ENCODE data around the gene ST7. TPM values are rescaled to one million over a fixed set of nuclear protein-coding genes. Genes with fewer than 3 reads are reported as not detected.

The ST7 gene
- total RNA-seq, 2 experiments from 2014 or later, result 9.6 to 10.7 TPM

DNA sequence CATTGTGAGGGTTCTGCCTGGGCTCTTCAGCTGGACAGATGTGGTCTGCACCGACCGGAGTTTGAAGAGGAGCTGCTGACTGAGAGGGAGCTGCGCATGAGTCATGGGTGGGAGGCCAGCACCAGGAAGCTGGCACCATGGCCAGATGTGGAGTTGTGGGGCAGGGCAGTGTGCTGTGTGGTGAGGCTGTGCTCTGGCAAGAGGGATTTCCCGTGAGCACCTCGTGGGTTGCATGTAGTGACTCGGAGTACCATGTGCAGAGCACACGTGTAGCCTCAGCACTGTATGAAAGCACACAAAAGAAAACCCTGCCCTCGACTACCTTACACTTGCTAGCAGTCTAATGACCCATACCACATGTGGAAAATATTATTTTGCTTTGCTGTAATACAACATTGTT is 266.2 kb downstream of the ST7 start:
- DNase-seq (ENCODE audit: low spot score), result no peak
- CTCF ChIA-PET (ENCODE audit: unreplicated experiment), result no interaction called here
- no peak overlapping the region for H3K4me2 ChIP-seq (ENCODE audit: low read length)
- no peak overlapping the region for H2AFZ ChIP-seq (ENCODE audit: low read length)
- H3K79me2 ChIP-seq (ENCODE audit: insufficient read depth, low read depth, low read length), result no peaks in the 10 kb centered on the region
- no peak overlapping the region for H3K4me3 ChIP-seq (ENCODE audit: low read depth, low read length, poor library complexity, severe bottlenecking)
- H3K9me3 ChIP-seq (ENCODE audit: low read length), result no peaks in the 10 kb centered on the region
- no peaks in the 10 kb centered on the region for H3K9me2 ChIP-seq (ENCODE audit: insufficient read depth, low read length)
- POLR2A ChIA-PET, result no interaction called here
- no TSS peak for BruUV-seq (replicated peaks)
- TF ChIP-seq EZH2phosphoT487 (IDR thresholded peaks at IDR 0.05; ENCODE audit: borderline replicate concordance, low read depth, low read length), result no peak
- TF ChIP-seq, protein P1, sequence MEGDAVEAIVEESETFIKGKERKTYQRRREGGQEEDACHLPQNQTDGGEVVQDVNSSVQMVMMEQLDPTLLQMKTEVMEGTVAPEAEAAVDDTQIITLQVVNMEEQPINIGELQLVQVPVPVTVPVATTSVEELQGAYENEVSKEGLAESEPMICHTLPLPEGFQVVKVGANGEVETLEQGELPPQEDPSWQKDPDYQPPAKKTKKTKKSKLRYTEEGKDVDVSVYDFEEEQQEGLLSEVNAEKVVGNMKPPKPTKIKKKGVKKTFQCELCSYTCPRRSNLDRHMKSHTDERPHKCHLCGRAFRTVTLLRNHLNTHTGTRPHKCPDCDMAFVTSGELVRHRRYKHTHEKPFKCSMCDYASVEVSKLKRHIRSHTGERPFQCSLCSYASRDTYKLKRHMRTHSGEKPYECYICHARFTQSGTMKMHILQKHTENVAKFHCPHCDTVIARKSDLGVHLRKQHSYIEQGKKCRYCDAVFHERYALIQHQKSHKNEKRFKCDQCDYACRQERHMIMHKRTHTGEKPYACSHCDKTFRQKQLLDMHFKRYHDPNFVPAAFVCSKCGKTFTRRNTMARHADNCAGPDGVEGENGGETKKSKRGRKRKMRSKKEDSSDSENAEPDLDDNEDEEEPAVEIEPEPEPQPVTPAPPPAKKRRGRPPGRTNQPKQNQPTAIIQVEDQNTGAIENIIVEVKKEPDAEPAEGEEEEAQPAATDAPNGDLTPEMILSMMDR (conservative IDR thresholded peaks at IDR 0.05; ENCODE audit: low read length), result no peak
- no peaks in the 10 kb centered on the region for H3K36me3 ChIP-seq (ENCODE audit: insufficient read depth, low read length)
- intact Hi-C loops (cut with micrococcal nuclease; ENCODE audit: unreplicated experiment), result no loop called here
- H3K4me1 ChIP-seq (ENCODE audit: insufficient read depth, low read length, poor library complexity, severe bottlenecking), result no peaks in the 10 kb centered on the region
- no peaks in the 10 kb centered on the region for H4K20me1 ChIP-seq (ENCODE audit: insufficient read depth, low read length)
- no peak overlapping the region for H3K27ac ChIP-seq (ENCODE audit: low read depth, low read length, poor library complexity, severe bottlenecking)

DNA sequence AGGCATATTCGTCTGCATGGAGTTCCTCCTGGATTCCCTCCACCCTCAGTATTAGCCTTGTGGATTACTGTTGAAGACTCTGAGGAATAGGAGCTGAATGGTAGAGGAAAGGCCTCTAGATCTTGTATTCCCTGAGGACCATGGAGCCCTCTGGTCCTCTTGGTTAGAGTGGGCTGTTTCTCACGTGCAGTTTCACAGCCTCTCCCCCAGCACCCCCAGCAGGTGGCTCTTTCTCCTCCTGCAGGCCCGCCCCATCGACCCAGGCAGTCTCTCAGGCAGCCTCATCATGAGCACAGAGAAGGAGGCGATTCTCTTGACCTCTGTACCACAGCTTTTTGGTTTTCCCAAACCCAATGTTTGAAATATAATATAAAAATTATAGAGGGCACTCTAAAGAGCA is 267.5 kb downstream of the ST7 start:
- intact Hi-C loops (cut with micrococcal nuclease; ENCODE audit: unreplicated experiment), result no loop called here
- Histone ChIP-seq H4K20me1 (ENCODE audit: insufficient read depth, low read length) (no peaks in the 10 kb centered on the region), H3K4me2 (ENCODE audit: low read length) (no peak overlapping the region), H3K4me1 (ENCODE audit: insufficient read depth, low read length, poor library complexity, severe bottlenecking) (no peaks in the 10 kb centered on the region), H3K27ac (ENCODE audit: low read depth, low read length, poor library complexity, severe bottlenecking) (no peak overlapping the region), H3K79me2 (ENCODE audit: insufficient read depth, low read depth, low read length) (no peaks in the 10 kb centered on the region), H3K4me3 (ENCODE audit: low read depth, low read length, poor library complexity, severe bottlenecking) (no peak overlapping the region), H3K36me3 (ENCODE audit: insufficient read depth, low read length) (no peaks in the 10 kb centered on the region), H3K9me2 (ENCODE audit: insufficient read depth, low read length) (no peaks in the 10 kb centered on the region), H3K9me3 (ENCODE audit: low read length) (no peaks in the 10 kb centered on the region), H2AFZ (ENCODE audit: low read length) (no peak overlapping the region)
- POLR2A ChIA-PET, result interaction anchor here (0.7 kb wide), 1 partner anchor 32 kb away, joined by 3 read pairs; no protein-coding TSS in a partner anchor
- no peak for DNase-seq (ENCODE audit: low spot score)
- no TSS peak for BruUV-seq (replicated peaks)
- CTCF ChIA-PET (ENCODE audit: unreplicated experiment), result no interaction called here
- TF ChIP-seq EZH2phosphoT487 (IDR thresholded peaks at IDR 0.05; ENCODE audit: borderline replicate concordance, low read depth, low read length), result no peak
- TF ChIP-seq, protein P1 (conservative IDR thresholded peaks at IDR 0.05; ENCODE audit: low read length), result no peak

GRCh38 chr7:117225536-117225935 is 272.2 kb downstream of the ST7 start:
- DNase-seq (ENCODE audit: low spot score), result no peak
- no peak overlapping the region for H2AFZ ChIP-seq (ENCODE audit: low read length)
- ChIA-PET CTCF (ENCODE audit: unreplicated experiment) (no interaction called here), POLR2A (no interaction called here)
- H3K4me1 ChIP-seq (ENCODE audit: insufficient read depth, low read length, poor library complexity, severe bottlenecking), result no peaks in the 10 kb centered on the region
- H3K9me2 ChIP-seq (ENCODE audit: insufficient read depth, low read length), result no peaks in the 10 kb centered on the region
- no peak overlapping the region for H3K27ac ChIP-seq (ENCODE audit: low read depth, low read length, poor library complexity, severe bottlenecking)
- no peaks in the 10 kb centered on the region for H4K20me1 ChIP-seq (ENCODE audit: insufficient read depth, low read length)
- no peak for TF ChIP-seq EZH2phosphoT487 (IDR thresholded peaks at IDR 0.05; ENCODE audit: borderline replicate concordance, low read depth, low read length)
- TF ChIP-seq, protein P1 (conservative IDR thresholded peaks at IDR 0.05; ENCODE audit: low read length), result no peak
- no peaks in the 10 kb centered on the region for H3K79me2 ChIP-seq (ENCODE audit: insufficient read depth, low read depth, low read length)
- no peaks in the 10 kb centered on the region for H3K9me3 ChIP-seq (ENCODE audit: low read length)
- no peaks in the 10 kb centered on the region for H3K36me3 ChIP-seq (ENCODE audit: insufficient read depth, low read length)
- intact Hi-C loops (cut with micrococcal nuclease; ENCODE audit: unreplicated experiment), result no loop called here
- no peak overlapping the region for H3K4me2 ChIP-seq (ENCODE audit: low read length)
- no TSS peak for BruUV-seq (replicated peaks)
- H3K4me3 ChIP-seq (ENCODE audit: low read depth, low read length, poor library complexity, severe bottlenecking), result no peak overlapping the region

Data from OCI-LY7 (cell line).